NCI-H1930 (cell line): ENCODE data around the gene FUT6.
"Not testable (repeated sequence)": the region's sequence is repeated elsewhere in the genome, so short reads cannot be mapped to it uniquely, and the experiment has no call there.

Source experiments
- DNase-seq, 2 experiments: peaks; one replicate each; lab custom pipeline; 2025; lab: John Stamatoyannopoulos, UW

FUT6 gene

DNA sequence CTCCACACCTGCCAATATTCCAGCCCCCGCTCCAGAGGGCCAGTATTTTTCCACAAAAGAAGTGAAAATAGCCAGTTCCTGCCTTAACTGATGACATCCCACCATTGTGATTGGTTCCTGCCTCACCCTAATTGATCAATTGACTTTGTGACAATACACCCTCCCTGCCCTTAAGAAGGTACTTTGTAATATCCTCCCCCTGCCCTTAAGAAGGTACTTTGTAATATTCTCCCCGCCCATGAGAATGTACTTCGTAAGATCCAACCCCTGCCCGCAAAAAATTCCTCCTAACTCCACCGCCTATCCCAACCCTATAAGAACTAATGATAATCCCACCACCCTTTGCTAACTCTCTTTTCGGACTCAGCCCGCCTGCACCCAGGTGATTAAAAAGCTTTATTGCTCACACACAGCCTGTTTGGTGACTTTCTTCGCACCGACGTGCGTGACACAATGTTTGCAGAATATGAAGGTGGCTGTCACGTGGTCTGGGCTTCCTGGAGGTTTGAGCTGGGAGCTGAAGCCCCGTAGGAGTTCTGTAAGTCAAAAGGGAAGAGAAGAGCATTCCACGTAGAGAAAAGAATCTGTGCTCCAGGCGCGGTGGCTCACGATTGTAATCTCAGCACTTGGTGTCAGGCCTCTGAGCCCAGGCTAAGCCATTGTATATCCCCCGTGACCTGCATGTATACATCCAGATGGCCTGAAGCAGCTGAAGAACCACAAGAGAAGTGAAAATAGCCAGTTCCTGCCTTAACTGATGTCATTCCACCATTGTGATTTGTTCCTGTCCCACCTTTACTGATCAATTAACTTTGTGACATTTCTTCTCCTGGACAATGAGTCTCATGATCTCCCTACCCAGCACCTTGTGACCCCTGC lies 17.9 kb upstream of the FUT6 start:
- no peak for DNase-seq

DNA sequence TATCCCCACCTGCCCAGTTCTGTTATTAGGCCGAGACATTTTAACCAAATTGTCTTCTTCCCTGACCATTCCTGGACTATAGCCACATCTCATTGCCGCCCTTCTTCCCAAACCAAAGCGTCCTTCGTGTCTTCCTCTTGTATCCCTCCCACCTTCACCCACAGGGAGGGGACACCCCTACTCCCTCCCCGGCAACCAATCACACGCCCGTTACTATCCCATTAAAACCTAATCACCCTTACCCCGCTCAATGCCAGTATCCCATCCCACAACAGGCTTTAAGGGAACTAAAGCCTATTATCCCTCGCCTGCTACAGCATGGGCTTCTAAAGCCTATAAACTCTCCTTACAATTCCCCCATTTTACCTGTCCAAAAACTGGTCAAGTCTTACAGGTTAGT lies 15.6 kb upstream of the FUT6 start:
- not testable (repeated sequence) for DNase-seq

DNA sequence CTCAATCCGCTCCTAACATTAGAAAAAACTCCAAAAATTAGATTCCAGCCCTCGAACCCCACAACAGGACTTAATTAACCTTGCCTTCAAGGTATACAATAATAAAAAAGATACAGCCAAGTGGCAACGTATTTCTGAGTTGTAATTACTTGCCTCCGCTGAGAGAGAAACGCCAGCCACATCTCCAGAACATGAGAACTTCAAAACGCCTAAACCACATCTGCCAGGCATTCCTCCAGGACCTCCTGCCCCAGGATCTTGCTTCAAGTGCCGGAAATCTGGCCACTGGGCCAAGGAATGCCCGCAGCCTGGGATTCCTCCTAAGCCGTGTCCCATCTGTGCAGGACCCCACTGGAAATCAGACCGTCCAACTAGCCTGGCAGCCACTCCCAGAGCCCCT lies 14.6 kb upstream of the FUT6 start:
- DNase-seq: not testable (repeated sequence)

- no peak for DNase-seq
These were observed 11.8 kb upstream of the FUT6 start, which contains the start of gene FUT3 for GRCh38 chr19:5851302-5851701. Gene FUT3 (minus strand): TSS chr19:5851449.

DNA sequence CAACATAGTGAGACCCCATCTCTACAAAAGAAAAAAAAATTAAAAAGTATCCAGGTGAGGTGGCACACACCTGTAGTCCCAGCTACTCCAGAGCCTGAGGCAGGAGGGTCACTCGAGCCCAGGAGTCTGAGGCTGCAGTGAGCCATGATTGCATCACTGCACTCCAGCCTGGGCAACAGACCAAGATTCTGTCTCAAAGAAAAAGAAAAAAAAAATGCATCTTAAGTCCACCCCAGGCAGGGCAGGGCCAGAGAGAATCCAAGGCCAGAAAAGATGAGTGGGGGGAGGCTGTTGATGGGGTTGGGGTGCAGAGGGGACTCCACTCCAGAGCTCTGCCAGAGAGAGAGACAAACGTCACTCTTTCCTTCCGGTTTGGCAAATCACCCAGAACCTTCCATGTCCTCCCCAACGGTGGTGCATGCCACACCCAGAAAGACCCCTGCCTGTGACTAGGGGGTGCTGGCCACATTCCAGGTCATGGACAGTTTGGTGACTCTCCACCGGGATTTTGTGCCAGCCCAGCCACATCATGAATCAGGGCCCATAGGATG lies 11.3 kb upstream of the FUT6 start:
- no peak for DNase-seq

- no peak for DNase-seq
These were observed 10.7 kb upstream of the FUT6 start for GRCh38 chr19:5850189-5850588.

- DNase-seq: not testable (repeated sequence)
These were observed 9.1 kb upstream of the FUT6 start for GRCh38 chr19:5848621-5849020.

DNA sequence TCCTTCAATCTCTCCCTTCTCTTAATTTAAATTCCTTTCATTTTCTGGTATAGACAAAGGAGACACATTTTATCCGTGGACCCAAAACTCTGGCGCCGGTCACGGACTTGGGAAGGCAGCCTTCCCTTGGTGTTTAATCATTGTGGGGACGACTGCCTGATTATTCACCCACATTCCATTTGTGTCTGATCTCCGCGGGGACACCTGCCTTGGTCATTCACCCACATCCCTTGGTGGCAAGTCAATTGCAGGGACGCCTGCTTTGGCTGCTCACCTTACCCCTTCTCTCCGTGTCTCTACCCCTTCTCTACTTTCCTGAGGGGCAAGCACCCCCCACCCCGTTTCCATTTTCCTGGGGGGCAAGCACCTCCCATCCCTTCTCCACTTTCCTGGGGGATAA lies 8.3 kb upstream of the FUT6 start:
- DNase-seq: not testable (repeated sequence)

DNA sequence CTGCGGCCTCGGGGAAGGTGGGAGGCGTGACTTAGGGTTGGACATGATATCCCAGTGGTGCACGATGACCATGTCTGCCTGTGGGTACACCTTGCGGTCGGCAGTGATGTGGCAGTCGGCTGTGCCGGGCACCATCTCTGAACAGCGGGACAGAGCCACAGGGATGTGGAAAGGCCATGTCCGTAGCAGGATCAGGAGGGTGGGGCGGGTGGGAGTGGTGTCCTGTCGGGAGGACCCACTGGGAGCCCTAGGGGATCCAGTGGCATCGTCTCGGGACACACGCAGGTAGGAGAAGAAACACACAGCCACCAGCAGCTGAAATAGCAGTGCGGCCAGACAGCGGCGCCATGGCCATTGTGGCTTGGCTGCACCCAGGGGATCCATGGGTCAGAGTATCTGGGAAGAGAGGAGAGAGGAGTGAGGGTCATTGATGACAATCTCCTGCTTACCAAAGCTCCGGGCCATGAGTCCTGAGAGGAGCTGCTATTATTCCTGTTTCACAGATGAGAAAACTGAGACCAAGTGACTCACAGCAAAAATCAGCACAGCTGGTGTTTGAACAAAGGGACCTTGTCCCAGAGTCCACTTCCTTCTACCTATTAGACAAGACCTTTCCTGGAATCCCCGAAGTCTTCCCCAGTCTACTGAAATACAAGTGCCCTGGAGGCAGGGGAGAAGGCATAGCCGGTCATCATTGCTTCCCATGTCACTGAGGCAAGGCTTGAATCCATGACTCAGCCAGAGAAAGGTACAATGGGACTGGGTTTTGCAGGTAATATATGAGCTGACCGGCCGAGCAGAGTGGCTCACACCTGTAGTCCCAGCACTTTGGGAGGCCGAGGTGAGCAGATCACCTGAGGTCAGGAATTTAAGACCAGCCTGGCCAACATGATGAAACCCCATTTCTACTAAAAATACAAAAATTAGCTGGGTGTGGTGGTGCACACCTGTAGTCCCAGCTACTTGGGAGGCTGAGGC lies 5.2 kb upstream of the FUT6 start:
- DNase-seq: no peak

GRCh38 chr19:5843295-5843927 lies 3.9 kb upstream of the FUT6 start:
- DNase-seq: no peak

- DNase-seq: not testable (repeated sequence)
These were observed 2.2 kb upstream of the FUT6 start for GRCh38 chr19:5841735-5842111.

GRCh38 chr19:5838353-5839064 lies 993 bp downstream of the FUT6 start:
- no peak for DNase-seq

- DNase-seq: no peak
These were observed 1.6 kb downstream of the FUT6 start for GRCh38 chr19:5837761-5838352.

DNA sequence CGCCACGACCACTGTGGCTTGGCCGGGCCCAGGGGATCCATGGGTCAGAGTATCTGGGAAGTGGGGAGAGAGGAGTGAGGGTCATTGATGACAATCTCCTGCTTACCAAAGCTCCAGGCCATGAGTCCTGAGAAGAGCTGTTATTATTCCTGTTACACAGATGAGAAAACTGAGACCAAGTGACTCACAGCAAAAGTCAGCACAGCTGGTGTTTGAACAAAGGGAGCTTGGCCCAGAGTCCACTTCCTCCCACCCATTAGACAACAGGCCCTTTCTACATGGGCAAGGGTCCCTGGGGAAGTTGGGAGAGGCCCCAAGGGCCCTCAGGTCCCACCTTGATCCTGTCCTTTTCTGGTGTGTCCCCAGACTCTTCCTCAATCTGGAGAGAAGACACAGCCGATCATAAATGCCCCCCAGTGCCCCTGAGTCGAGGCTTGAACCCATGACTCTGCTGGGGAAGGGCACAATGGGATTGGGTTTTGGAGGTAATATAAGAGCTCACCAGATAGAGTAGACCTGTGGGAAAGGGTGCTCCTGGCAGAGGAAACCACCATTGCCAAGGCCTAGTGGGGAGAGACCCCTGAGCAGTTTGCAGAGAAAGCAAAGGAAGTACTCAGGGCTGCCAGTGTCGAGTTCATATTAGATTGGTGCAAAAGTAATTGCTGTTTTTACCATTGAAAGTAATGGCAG lies 6.8 kb downstream of the FUT6 start:
- DNase-seq: no peak

DNA sequence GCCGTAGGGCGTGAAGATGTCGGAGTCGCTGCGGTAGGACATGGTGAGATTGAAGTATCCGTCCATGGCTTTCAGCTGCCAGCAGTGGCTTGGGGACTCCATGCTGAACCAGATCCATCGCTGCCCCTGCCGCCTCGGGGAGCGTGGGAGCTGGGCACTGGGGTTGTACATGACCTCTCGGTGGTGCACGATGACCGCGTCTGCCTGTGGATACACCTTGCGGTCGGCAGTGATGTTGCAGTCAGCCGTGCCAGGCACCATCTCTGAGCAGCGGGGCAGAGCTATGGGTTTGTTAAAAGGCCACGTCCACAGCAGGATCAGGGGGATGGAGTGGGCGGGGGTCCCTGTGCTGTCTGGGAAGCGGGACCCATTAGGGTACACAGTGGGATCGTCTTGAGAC lies 7.4 kb downstream of the FUT6 start:
- no peak for DNase-seq

DNA sequence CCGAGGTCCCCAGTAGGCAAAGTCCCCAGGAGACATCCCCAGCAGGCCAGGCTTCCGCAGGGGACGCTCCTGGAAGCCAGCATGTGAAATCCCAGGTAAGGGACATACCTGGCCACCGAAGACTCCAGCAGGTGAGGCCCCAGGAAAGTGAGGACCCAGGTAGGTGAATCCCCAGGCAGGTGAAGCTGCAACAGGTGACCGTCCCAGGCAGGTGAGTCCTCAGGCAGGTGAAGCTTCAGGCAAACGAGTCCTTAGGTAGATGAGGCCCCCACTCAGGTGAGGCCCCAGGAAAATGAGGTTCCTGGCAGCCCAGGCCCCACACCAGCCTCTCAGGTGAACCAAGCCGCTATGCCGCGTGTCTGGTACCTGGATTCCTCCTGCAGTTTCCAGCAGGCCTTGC lies 8.3 kb downstream of the FUT6 start:
- no peak for DNase-seq

DNA sequence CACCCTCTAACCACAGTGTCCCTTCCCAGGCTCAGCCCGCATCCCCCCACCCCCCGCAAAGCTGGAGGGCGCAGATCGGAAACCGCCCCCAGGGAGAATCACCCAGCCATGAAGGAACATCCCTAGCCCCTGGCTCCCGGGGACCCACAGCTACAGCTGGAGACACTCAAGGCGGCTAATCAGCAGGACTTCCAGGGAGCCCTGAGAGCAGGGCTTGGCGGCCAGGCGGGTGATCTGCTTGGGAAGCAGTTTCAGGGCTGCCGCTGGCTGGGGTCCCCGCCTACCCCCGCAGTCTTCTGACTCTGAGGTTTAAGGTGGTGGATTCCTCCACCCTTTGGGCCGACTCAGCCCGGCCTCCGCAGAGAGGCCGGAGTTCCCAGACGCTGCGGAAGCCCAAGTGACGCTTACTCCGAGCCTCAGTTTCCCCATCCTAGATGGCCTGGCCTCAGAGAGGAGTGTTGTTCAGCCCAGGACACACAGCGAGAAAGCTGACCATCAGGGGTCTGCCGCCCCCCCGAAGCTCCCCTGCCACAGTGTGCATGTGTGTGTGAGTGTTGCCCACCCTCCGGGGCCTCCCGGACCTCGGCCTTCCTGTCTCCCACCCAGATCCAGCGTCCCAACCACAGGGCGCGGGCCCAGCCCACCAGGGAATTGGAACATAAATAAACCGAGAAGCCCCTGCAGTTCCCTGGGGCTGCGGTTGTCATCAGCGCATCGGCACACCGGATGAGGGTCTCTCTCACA lies 9.8 kb downstream of the FUT6 start:
- DNase-seq: no peak

DNA sequence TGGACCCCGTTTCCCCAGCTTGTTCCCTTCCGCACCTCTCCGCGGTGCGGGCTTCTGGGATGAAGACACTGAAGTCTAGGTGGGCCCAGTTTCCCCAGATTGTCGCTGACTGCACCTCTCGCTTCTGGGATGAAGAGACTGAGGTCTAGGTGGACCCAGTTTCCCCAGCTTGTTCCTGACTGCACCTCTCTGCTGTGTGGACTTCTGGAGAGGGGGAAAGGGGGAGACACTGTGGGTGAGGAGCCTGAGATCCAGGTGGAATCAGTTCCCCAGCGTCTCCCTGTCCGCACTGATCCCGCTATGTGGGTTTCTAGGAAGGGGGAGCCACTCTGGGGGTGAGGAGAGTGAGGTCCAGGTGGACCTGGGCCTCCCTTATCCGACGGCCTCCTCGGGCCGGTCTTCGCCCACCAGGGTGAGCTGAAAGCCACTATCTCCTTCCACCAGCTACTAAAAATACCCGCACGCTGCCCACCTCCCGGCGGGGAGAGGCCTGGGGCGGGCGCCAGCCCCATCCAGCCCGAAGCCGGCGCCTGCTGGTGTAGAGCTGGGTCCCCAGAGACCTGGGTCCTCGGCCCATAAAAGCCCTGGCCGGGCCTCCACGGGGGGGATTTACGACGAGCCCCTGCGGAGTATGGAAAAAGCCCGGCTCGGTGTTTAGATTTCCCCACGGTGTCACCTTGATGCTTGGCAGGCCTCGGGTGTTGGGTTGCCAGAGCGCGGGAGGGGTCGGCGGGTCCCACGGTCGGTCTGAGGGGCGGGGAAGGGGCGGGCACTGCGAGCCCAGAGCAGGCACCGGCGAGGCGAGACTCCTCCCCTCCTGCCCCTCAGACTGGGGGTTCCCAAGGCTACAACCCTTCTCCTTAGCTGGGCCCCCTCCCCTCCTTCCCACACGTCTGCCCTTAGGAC lies 10.6 kb downstream of the FUT6 start:
- DNase-seq: peak; percentile 8 to 13
